IMR-90 (cell line): ENCODE data around the gene GNAZ. TPM values are rescaled to one million over a fixed set of nuclear protein-coding genes. Genes with fewer than 3 reads are reported as not detected.
A peak's percentile ranks its signal among the peaks of the same experiment; 100 is the strongest.

Experiments
- ATAC-seq: fragments of 200-7000 bp; cut with Tn5 transposase; 2 replicates; pipeline ENCODE4 v1.9.1; 2020; ENCODE audit warnings: low read depth, mild to moderate bottlenecking, moderate library complexity
- BruUV-seq: library from RNA; stranded (reverse); fragments of 400-500 nt; replicated peaks from 2 replicates; lab custom pipeline; 2021; lab: Mats Ljungman, UMichigan
- CTCF ChIA-PET: fragments of 300-600 bp; formaldehyde crosslinking; extraction: SDS; loops from one replicate; lab custom pipeline; 2021; ENCODE audit warnings: antibody characterized with exemption; lab: Yijun Ruan, JAX
- POLR2A ChIA-PET: fragments of 300-600 bp; sonication (Branson Sonifier 250); formaldehyde crosslinking; loops from one replicate; lab custom pipeline; 2022; ENCODE audit warnings: antibody characterized with exemption; ENCODE audit not compliant: unreplicated experiment; lab: Charles Lee
- DNase-seq: peaks from one replicate; pipeline ENCODE4 v3.0.0; 2013
- H2AFZ ChIP-seq: replicated peaks from 2 replicates; pipeline ENCODE3; 2013; ENCODE audit warnings: low read length, mild to moderate bottlenecking; ENCODE audit not compliant: poor library complexity
- H2AK5ac ChIP-seq: 2 replicates; pipeline ENCODE4 v1.6.1; 2013; ENCODE audit warnings: low read depth, low read length, inconsistent platforms
- H2AK9ac ChIP-seq: replicated peaks from 2 replicates; pipeline ENCODE3; 2013; ENCODE audit warnings: mild to moderate bottlenecking, low read depth, low read length, moderate library complexity; ENCODE audit not compliant: poor library complexity
- H2BK120ac ChIP-seq: 2 replicates; pipeline ENCODE4 v1.6.1; 2013; ENCODE audit warnings: low read depth, low read length, inconsistent platforms
- H2BK15ac ChIP-seq: 3 replicates; pipeline ENCODE4 v1.6.1; 2013; ENCODE audit warnings: low read depth, low read length, inconsistent platforms
- H2BK20ac ChIP-seq: 2 replicates; pipeline ENCODE4 v1.6.1; 2013; ENCODE audit warnings: low read depth, mild to moderate bottlenecking, inconsistent platforms, low read length, moderate library complexity
- H2BK5ac ChIP-seq: 2 replicates; pipeline ENCODE4 v1.6.1; 2013; ENCODE audit warnings: mild to moderate bottlenecking, low read depth, low read length, inconsistent platforms; ENCODE audit not compliant: poor library complexity, severe bottlenecking
- H3K14ac ChIP-seq: replicated peaks from 2 replicates; pipeline ENCODE4 v1.6.1; 2013; ENCODE audit warnings: low read depth, low read length, inconsistent platforms
- H3K18ac ChIP-seq: 2 replicates; pipeline ENCODE4 v1.6.1; 2013; ENCODE audit warnings: low read depth, low read length, control low read depth
- H3K23ac ChIP-seq: 2 replicates; pipeline ENCODE4 v1.6.1; 2013; ENCODE audit warnings: low read depth, low read length, inconsistent platforms
- H3K27ac ChIP-seq: 2 replicates; pipeline ENCODE4 v1.5.1; 2013; ENCODE audit warnings: mild to moderate bottlenecking, control low read depth, low read length; ENCODE audit not compliant: insufficient read depth
- H3K27me3 ChIP-seq: 2 replicates; pipeline ENCODE4 v1.6.1; 2013; ENCODE audit warnings: low read length; ENCODE audit not compliant: control insufficient read depth, insufficient read depth
- H3K36me3 ChIP-seq: 2 replicates; pipeline ENCODE4 v1.6.1; 2013; ENCODE audit warnings: low read length, mixed read lengths; ENCODE audit not compliant: control insufficient read depth, insufficient read depth
- H3K4ac ChIP-seq: 2 replicates; pipeline ENCODE4 v1.6.1; 2013; ENCODE audit warnings: low read depth, low read length, inconsistent platforms
- H3K4me1 ChIP-seq: 2 replicates; pipeline ENCODE4 v1.6.1; 2013; ENCODE audit warnings: low read length, mixed read lengths; ENCODE audit not compliant: control insufficient read depth, insufficient read depth
- H3K4me2 ChIP-seq: 2 replicates; pipeline ENCODE4 v1.6.1; 2013; ENCODE audit warnings: low read depth, mild to moderate bottlenecking, control low read depth, low read length, moderate library complexity
- H3K4me3 ChIP-seq: 2 replicates; pipeline ENCODE4 v1.5.1; 2013; ENCODE audit warnings: low read depth, mild to moderate bottlenecking, control low read depth, low read length, moderate library complexity; ENCODE audit not compliant: insufficient read depth
- H3K56ac ChIP-seq: 2 replicates; pipeline ENCODE4 v1.6.1; 2013; ENCODE audit warnings: low read length, inconsistent platforms; ENCODE audit not compliant: insufficient read depth; ENCODE audit errors: extremely low read depth
- H3K79me1 ChIP-seq, 2 experiments: 2 replicates each; pipeline ENCODE4 v1.6.1; 2013; ENCODE audit warnings: low read length in 2 of 2, inconsistent platforms in 1 of 2, low read depth in 1 of 2
- H3K9ac ChIP-seq: 2 replicates; pipeline ENCODE4 v1.6.1; 2013; ENCODE audit warnings: low read depth, low read length, control low read depth
- H3K9me1 ChIP-seq: 2 replicates; pipeline ENCODE4 v1.6.1; 2013; ENCODE audit warnings: low read length, inconsistent platforms; ENCODE audit not compliant: insufficient read depth
- H3K9me3 ChIP-seq: 2 replicates; pipeline ENCODE4 v1.6.1; 2013; ENCODE audit warnings: low read length; ENCODE audit not compliant: control insufficient read depth, insufficient read depth
- H4K20me1 ChIP-seq: 2 replicates; pipeline ENCODE4 v1.6.1; 2013; ENCODE audit warnings: low read length, inconsistent platforms; ENCODE audit not compliant: insufficient read depth
- H4K5ac ChIP-seq: 2 replicates; pipeline ENCODE4 v1.6.1; 2013; ENCODE audit warnings: mild to moderate bottlenecking, low read depth, low read length, control low read depth
- H4K8ac ChIP-seq, 2 experiments: 2 replicates each; pipeline ENCODE4 v1.6.1; 2013; ENCODE audit warnings: low read depth in 2 of 2, low read length in 2 of 2, control low read depth in 1 of 2, inconsistent platforms in 1 of 2
- H4K91ac ChIP-seq: 2 replicates; pipeline ENCODE4 v1.6.1; 2013; ENCODE audit warnings: low read depth, low read length, inconsistent platforms; ENCODE audit not compliant: insufficient read depth
- BHLHE40 ChIP-seq: fragments of 150-350 bp; IDR thresholded peaks from 2 replicates; pipeline ENCODE4 v1.6.1; 2016; ENCODE audit warnings: mild to moderate bottlenecking, low read depth, low read length
- CEBPB ChIP-seq: IDR thresholded peaks from 2 replicates; pipeline ENCODE4 v1.6.1; 2012; ENCODE audit warnings: low read depth, low read length, improper control_type of control experiment
- MXI1 ChIP-seq: IDR thresholded peaks from 2 replicates; pipeline ENCODE4 v1.6.1; 2012; ENCODE audit warnings: low read depth, mild to moderate bottlenecking, low read length, moderate library complexity, borderline replicate concordance
- RAD21 ChIP-seq: IDR thresholded peaks from 2 replicates; pipeline ENCODE4 v1.6.1; 2012; ENCODE audit warnings: low read length, improper control_type of control experiment
- WGBS, 2 experiments: methylation state at CpG; one replicate each; pipeline versions ENCODE4 v1.1.5 to v1.1.7; 2013; ENCODE audit warnings: missing lambda C conversion rate in 2 of 2; ENCODE audit not compliant: insufficient read length in 1 of 2; ENCODE audit errors: extremely low coverage in 2 of 2; 5-methylcytosine and 5-hydroxymethylcytosine counted together
- dilution Hi-C: fragments of 300-500 bp; cut with HindIII; formaldehyde crosslinking; loops from one replicate; pipeline ENCODE4 v1.14.3; 2018; ENCODE audit warnings: low sequenced_read_pairs; ENCODE audit not compliant: unreplicated experiment
- in situ Hi-C: fragments of 300-500 bp; cut with MboI; formaldehyde crosslinking; loops from 3 replicates; pipeline ENCODE4 v1.14.3; 2019; ENCODE audit warnings: low sequenced_read_pairs, inconsistent platforms, mixed read lengths
- intact Hi-C: fragments of 100-400 bp; cut with micrococcal nuclease; formaldehyde crosslinking; loops from 2 replicates; pipeline ENCODE4 v1.10.0; 2022
- polyA plus RNA-seq, 3 experiments: library from polyadenylated mRNA; depleted of rRNA; stranded (reverse); fragments of >200 nt; gene quantifications; 2 replicates each; pipeline ENCODE4 v1.2.3, GENCODE V29; 2012; ENCODE audit warnings: low replicate concordance in 1 of 3
- total RNA-seq: library from RNA; depleted of rRNA; stranded (reverse); fragments of >200 nt; gene quantifications from 2 replicates; pipeline ENCODE4 v1.2.3, GENCODE V29; 2012

Gene GNAZ
- total and polyA plus RNA-seq, 2 of the 4 experiments (the other 2 are of a cell fraction) = 1.5 to 2.5 TPM

GRCh38 chr22:23147617-23148387 is 77.5 kb downstream of the GNAZ start:
- H3K9me3 ChIP-seq = no peaks in the 10 kb centered on the region
- no peak overlapping the region for H4K5ac ChIP-seq
- H3K27me3 ChIP-seq = no peaks in the 10 kb centered on the region
- H2AK5ac ChIP-seq = no peak overlapping the region
- H2BK20ac ChIP-seq = no peak overlapping the region
- no peak overlapping the region for H3K14ac ChIP-seq
- TF ChIP-seq CEBPB = peak; percentile 93
- no peak for TF ChIP-seq BHLHE40
- peak; percentile 63; the same call in 1 of the 2 replicates for TF ChIP-seq MXI1
- no peak for TF ChIP-seq RAD21
- no peak overlapping the region for H3K4me3 ChIP-seq
- DNase-seq (peak; percentile 90), ATAC-seq (peak; percentile 24)
- H3K23ac ChIP-seq = no peak overlapping the region
- peaks cover 17% of the 10 kb centered on the region for H3K4me1 ChIP-seq
- dilution Hi-C loops = no loop called here
- no peak overlapping the region for H3K4ac ChIP-seq
- H2AK9ac ChIP-seq = no peak overlapping the region
- H3K56ac ChIP-seq = no peak overlapping the region
- no peak overlapping the region for H3K27ac ChIP-seq
- in situ Hi-C loops = no loop called here
- peaks cover 0 to 6% of the 10 kb centered on the region in 2 experiments; a peak in 1 of 4 replicates for H3K79me1 ChIP-seq
- no peak overlapping the region for H2BK5ac ChIP-seq
- no peak overlapping the region for H2BK15ac ChIP-seq
- H3K36me3 ChIP-seq = no peaks in the 10 kb centered on the region
- BruUV-seq = no TSS peak
- H2BK120ac ChIP-seq = no peak overlapping the region
- no peak overlapping the region for H4K91ac ChIP-seq
- no peak overlapping the region for H3K9ac ChIP-seq
- peaks cover 6% of the 10 kb centered on the region; the same call in 1 of the 2 replicates for H3K9me1 ChIP-seq
- H3K4me2 ChIP-seq = no peak overlapping the region
- CTCF ChIA-PET = no interaction called here
- 4% methylated on average over 3 of the region's 6 CpGs; no CpG with 5 or more reads in 1 of the 2 experiments for WGBS, 2 experiments
- no peak overlapping the region for H2AFZ ChIP-seq
- 0 out of 2 replicates have a peak, but pooled peaks cover 4% of the 10 kb centered on the region for H4K20me1 ChIP-seq
- intact Hi-C loops = no loop called here
- no peak overlapping the region for H3K18ac ChIP-seq
- H4K8ac ChIP-seq = no peak overlapping the region
- POLR2A ChIA-PET = no interaction called here
